KMS-11 (cell line): Measurements from ENCODE around the gene ELK3.

Experiments used
- H2AFZ ChIP-seq: fragments of 200-600 bp; sonication (generic); 2 replicates; pipeline ENCODE4 v1.6.1; 2016; ENCODE audit warnings: antibody characterized with exemption, mixed run types, low read depth
- H3K27ac ChIP-seq: fragments of 200-600 bp; sonication (generic); 2 replicates; pipeline ENCODE4 v1.6.1; 2016; ENCODE audit warnings: mild to moderate bottlenecking, mixed run types
- H3K27me3 ChIP-seq: fragments of 200-600 bp; sonication (generic); 2 replicates; pipeline ENCODE4 v1.6.1; 2017; ENCODE audit warnings: mild to moderate bottlenecking, low read depth, mixed run types, moderate library complexity; ENCODE audit not compliant: insufficient read depth
- H3K36me3 ChIP-seq: fragments of 200-600 bp; sonication (generic); 2 replicates; pipeline ENCODE4 v1.6.1; 2017; ENCODE audit warnings: mild to moderate bottlenecking, mixed run types; ENCODE audit not compliant: insufficient read depth
- H3K4me1 ChIP-seq: fragments of 200-600 bp; sonication (generic); 2 replicates; pipeline ENCODE4 v1.6.1; 2016; ENCODE audit warnings: mild to moderate bottlenecking, low read depth, mixed run types; ENCODE audit not compliant: poor library complexity, severe bottlenecking
- H3K4me2 ChIP-seq: fragments of 200-600 bp; sonication (generic); 2 replicates; pipeline ENCODE4 v1.7.0; 2016; ENCODE audit warnings: mild to moderate bottlenecking, mixed run types
- H3K4me3 ChIP-seq: fragments of 200-600 bp; sonication (generic); IDR thresholded peaks from 2 replicates; pipeline ENCODE4 v1.6.1; 2017; ENCODE audit warnings: low read depth, low read length, mixed read lengths; ENCODE audit not compliant: insufficient read depth
- H3K79me2 ChIP-seq: fragments of 200-600 bp; sonication (generic); 2 replicates; pipeline ENCODE4 v1.6.1; 2016; ENCODE audit warnings: low read depth, mixed run types; ENCODE audit not compliant: insufficient read depth
- H3K9ac ChIP-seq: fragments of 200-600 bp; sonication (generic); 2 replicates; pipeline ENCODE4 v1.6.1; 2016; ENCODE audit warnings: mild to moderate bottlenecking, mixed run types
- H4K20me1 ChIP-seq: fragments of 200-600 bp; sonication (generic); 2 replicates; pipeline ENCODE4 v1.6.1; 2016; ENCODE audit warnings: mild to moderate bottlenecking, mixed run types; ENCODE audit not compliant: insufficient read depth
- CTCF ChIP-seq: fragments of 200-600 bp; sonication (generic); conservative IDR thresholded peaks from 2 replicates; pipeline ENCODE4 v1.6.1; 2017; ENCODE audit warnings: low read depth, mild to moderate bottlenecking, antibody characterized with exemption, low read length, moderate library complexity, mixed read lengths

Gene ELK3

GRCh38 chr12:96194576-96194889 lies 358 bp downstream of the ELK3 start:
- H2AFZ ChIP-seq = no peak overlapping the region; the same call in 1 of the 2 replicates
- H3K4me1 ChIP-seq = peaks cover 36% of the 10 kb centered on the region
- no peak overlapping the region for H3K4me3 ChIP-seq
- no peaks in the 10 kb centered on the region for H3K36me3 ChIP-seq
- no peaks in the 10 kb centered on the region for H3K27me3 ChIP-seq
- 0 out of 2 replicates have a peak overlapping the region, but pooled peaks have one; percentile 45 for H3K4me2 ChIP-seq
- peak overlapping the region; percentile 89 for H3K9ac ChIP-seq
- H4K20me1 ChIP-seq = no peaks in the 10 kb centered on the region; the same call in 1 of the 2 replicates
- H3K79me2 ChIP-seq = peaks cover 37% of the 10 kb centered on the region
- no peak for TF ChIP-seq CTCF
- H3K27ac ChIP-seq = peak overlapping the region; percentile 94

GRCh38 chr12:96194971-96195844 lies 1.0 kb downstream of the ELK3 start:
- peak overlapping the region; percentile 87 for H3K9ac ChIP-seq
- peak overlapping the region; percentile 44 for H3K4me2 ChIP-seq
- no peak overlapping the region for H3K4me3 ChIP-seq
- no peaks in the 10 kb centered on the region for H3K36me3 ChIP-seq
- H3K4me1 ChIP-seq = peaks cover 43% of the 10 kb centered on the region
- peaks cover 44% of the 10 kb centered on the region for H3K79me2 ChIP-seq
- H2AFZ ChIP-seq = peak overlapping the region; percentile 8; the same call in 1 of the 2 replicates
- no peak for TF ChIP-seq CTCF
- H3K27ac ChIP-seq = peak overlapping the region; percentile 90
- H4K20me1 ChIP-seq = no peaks in the 10 kb centered on the region; the same call in 1 of the 2 replicates
- H3K27me3 ChIP-seq = no peaks in the 10 kb centered on the region

- H3K79me2 ChIP-seq = peaks cover 51% of the 10 kb centered on the region
- no peak overlapping the region for H3K4me3 ChIP-seq
- peaks cover 49% of the 10 kb centered on the region for H3K4me1 ChIP-seq
- TF ChIP-seq CTCF = no peak
- H3K27ac ChIP-seq = peak overlapping the region; percentile 90
- no peaks in the 10 kb centered on the region; the same call in 1 of the 2 replicates for H4K20me1 ChIP-seq
- H2AFZ ChIP-seq = no peak overlapping the region
- no peaks in the 10 kb centered on the region for H3K27me3 ChIP-seq
- peak overlapping the region; percentile 71 for H3K9ac ChIP-seq
- H3K36me3 ChIP-seq = no peaks in the 10 kb centered on the region
- H3K4me2 ChIP-seq = peak overlapping the region; percentile 62
These were observed 1.8 kb downstream of the ELK3 start for GRCh38 chr12:96195845-96196451.

GRCh38 chr12:96196781-96197180 lies 2.6 kb downstream of the ELK3 start:
- Histone ChIP-seq H3K4me3 (no peak overlapping the region), H3K4me1 (peaks cover 56% of the 10 kb centered on the region), H3K4me2 (peak overlapping the region; percentile 62)

More at GRCh38 chr12:96196781-96197180, 2.6 kb downstream of the ELK3 start:
- peak overlapping the region; percentile 71; the same call in 1 of the 2 replicates for H3K9ac ChIP-seq
- H4K20me1 ChIP-seq = no peaks in the 10 kb centered on the region; the same call in 1 of the 2 replicates
- H3K27ac ChIP-seq = peak overlapping the region; percentile 90
- no peak overlapping the region for H2AFZ ChIP-seq
- no peak for TF ChIP-seq CTCF
- H3K36me3 ChIP-seq = no peaks in the 10 kb centered on the region
- peaks cover 60% of the 10 kb centered on the region for H3K79me2 ChIP-seq
- no peaks in the 10 kb centered on the region for H3K27me3 ChIP-seq
